H9 (cell line): ENCODE data around the gene PRPH2. TPM values are rescaled to one million over a fixed set of nuclear protein-coding genes. Genes with fewer than 3 reads are reported as not detected.

ENCODE experiments used
- DNase-seq: peaks from one replicate; pipeline ENCODE4 v3.0.0-alpha.2; 2017
- H2AFZ ChIP-seq: one replicate; pipeline ENCODE4 v1.6.1; 2013; ENCODE audit warnings: mild to moderate bottlenecking, low read length, control low read depth, moderate library complexity
- H2AK5ac ChIP-seq: 2 replicates; pipeline ENCODE4 v1.6.1; 2013; ENCODE audit warnings: low read length, control low read depth, mixed read lengths; ENCODE audit not compliant: insufficient read length
- H2BK120ac ChIP-seq: one replicate; pipeline ENCODE4 v1.6.1; 2013; ENCODE audit warnings: low read depth, mild to moderate bottlenecking, low read length, control low read depth, inconsistent platforms; ENCODE audit not compliant: poor library complexity, severe bottlenecking
- H2BK12ac ChIP-seq: 2 replicates; pipeline ENCODE4 v1.6.1; 2013; ENCODE audit warnings: low read length, control low read depth, mixed read lengths, low read depth; ENCODE audit not compliant: insufficient read length
- H2BK15ac ChIP-seq: 2 replicates; pipeline ENCODE4 v1.6.1; 2013; ENCODE audit warnings: low read depth, low read length, control low read depth
- H2BK20ac ChIP-seq: one replicate; pipeline ENCODE4 v1.6.1; 2013; ENCODE audit warnings: low read depth, mild to moderate bottlenecking, low read length, control low read depth, inconsistent platforms; ENCODE audit not compliant: poor library complexity, severe bottlenecking
- H2BK5ac ChIP-seq: 2 replicates; pipeline ENCODE4 v1.6.1; 2013; ENCODE audit warnings: low read length, control low read depth, mixed read lengths; ENCODE audit not compliant: insufficient read length
- H3K14ac ChIP-seq: 2 replicates; pipeline ENCODE4 v1.6.1; 2013; ENCODE audit warnings: low read length, control low read depth; ENCODE audit not compliant: insufficient read depth
- H3K18ac ChIP-seq: 2 replicates; pipeline ENCODE4 v1.6.1; 2013; ENCODE audit warnings: low read depth, mild to moderate bottlenecking, mixed read lengths, low read length, control low read depth; ENCODE audit not compliant: insufficient read length
- H3K23ac ChIP-seq: 2 replicates; pipeline ENCODE4 v1.6.1; 2013; ENCODE audit warnings: low read length, control low read depth, mixed read lengths, low read depth; ENCODE audit not compliant: insufficient read length
- H3K23me2 ChIP-seq: 2 replicates; pipeline ENCODE4 v1.6.1; 2013; ENCODE audit warnings: low read depth, mild to moderate bottlenecking, mixed read lengths, low read length, control low read depth; ENCODE audit not compliant: insufficient read length, poor library complexity, severe bottlenecking
- H3K27ac ChIP-seq: 2 replicates; pipeline ENCODE4 v1.5.1; 2013; ENCODE audit warnings: low read length, control low read depth, mixed read lengths, low read depth; ENCODE audit not compliant: insufficient read length
- H3K27me3 ChIP-seq: 2 replicates; pipeline ENCODE4 v1.6.1; 2013; ENCODE audit warnings: low read length, control low read depth, inconsistent platforms; ENCODE audit not compliant: insufficient read depth
- H3K4ac ChIP-seq: 2 replicates; pipeline ENCODE4 v1.6.1; 2013; ENCODE audit warnings: low read depth, mild to moderate bottlenecking, control low read depth, inconsistent platforms, low read length, moderate library complexity
- H3K4me1 ChIP-seq: 2 replicates; pipeline ENCODE4 v1.6.1; 2013; ENCODE audit warnings: low read length, control low read depth, inconsistent platforms; ENCODE audit not compliant: insufficient read depth
- H3K4me2 ChIP-seq: 2 replicates; pipeline ENCODE4 v1.6.1; 2013; ENCODE audit warnings: low read length, control low read depth, mixed read lengths; ENCODE audit not compliant: insufficient read length, insufficient read depth
- H3K56ac ChIP-seq: 2 replicates; pipeline ENCODE4 v1.6.1; 2013; ENCODE audit warnings: low read depth, mild to moderate bottlenecking, mixed read lengths, low read length, control low read depth; ENCODE audit not compliant: insufficient read length
- H3K79me1 ChIP-seq: 2 replicates; pipeline ENCODE4 v1.6.1; 2013; ENCODE audit warnings: low read depth, mild to moderate bottlenecking, moderate library complexity, low read length, control low read depth, inconsistent platforms; ENCODE audit not compliant: insufficient read depth, poor library complexity, severe bottlenecking
- H3K79me2 ChIP-seq: 2 replicates; pipeline ENCODE4 v1.6.1; 2013; ENCODE audit warnings: low read length, control low read depth, inconsistent platforms; ENCODE audit not compliant: insufficient read depth
- H3K9ac ChIP-seq: 2 replicates; pipeline ENCODE4 v1.6.1; 2013; ENCODE audit warnings: low read length, control low read depth, mixed read lengths; ENCODE audit not compliant: insufficient read length; ENCODE audit errors: extremely low read depth
- H3K9me3 ChIP-seq: one replicate; pipeline ENCODE4 v1.6.1; 2013; ENCODE audit warnings: low read depth, low read length, inconsistent platforms; ENCODE audit not compliant: control insufficient read depth
- H3T11ph ChIP-seq: one replicate; pipeline ENCODE4 v1.6.1; 2013; ENCODE audit warnings: mild to moderate bottlenecking, low read length, control low read depth, inconsistent platforms
- H4K20me1 ChIP-seq: one replicate; pipeline ENCODE4 v1.6.1; 2013; ENCODE audit not compliant: control insufficient read depth, insufficient read length, insufficient read depth
- H4K5ac ChIP-seq: 2 replicates; pipeline ENCODE4 v1.6.1; 2013; ENCODE audit warnings: low read depth, mild to moderate bottlenecking, mixed read lengths, low read length, control low read depth; ENCODE audit not compliant: insufficient read length
- H4K8ac ChIP-seq: replicated peaks from 2 replicates; pipeline ENCODE4 v1.6.1; 2013; ENCODE audit warnings: low read length, control low read depth, mixed read lengths, low read depth; ENCODE audit not compliant: insufficient read length
- H4K91ac ChIP-seq: 2 replicates; pipeline ENCODE4 v1.6.1; 2013; ENCODE audit warnings: low read depth, mild to moderate bottlenecking, moderate library complexity, mixed read lengths, low read length, control low read depth; ENCODE audit not compliant: insufficient read length
- H3K27ac Mint-ChIP-seq, 3 experiments: 2 replicates in 2 of 3; 3 replicates in 1 of 3; pipeline ENCODE4 v1.8.0; 2020 to 2021; ENCODE audit warnings: mixed read lengths in 3 of 3, mild to moderate bottlenecking in 1 of 3, moderate library complexity in 1 of 3
- H3K27me3 Mint-ChIP-seq: 2 replicates; pipeline ENCODE4 v1.8.0; 2021; ENCODE audit warnings: low read depth, mild to moderate bottlenecking, moderate library complexity, mixed read lengths
- H3K36me3 Mint-ChIP-seq, 3 experiments: 2 replicates in 2 of 3; 3 replicates in 1 of 3; pipeline ENCODE4 v1.8.0; 2020 to 2021; ENCODE audit warnings: low read depth in 3 of 3, mixed read lengths in 3 of 3; ENCODE audit not compliant: insufficient read depth in 1 of 3
- H3K4me1 Mint-ChIP-seq, 2 experiments: 2 replicates each; pipeline ENCODE4 v1.8.0; 2020; ENCODE audit warnings: mixed read lengths in 2 of 2
- H3K4me3 Mint-ChIP-seq, 2 experiments: 2 replicates in 1 of 2; 3 replicates in 1 of 2; pipeline ENCODE4 v1.8.0; 2020 to 2021; ENCODE audit warnings: mild to moderate bottlenecking in 2 of 2, mixed read lengths in 2 of 2, moderate library complexity in 1 of 2
- H3K9me3 Mint-ChIP-seq, 2 experiments: 2 replicates in 1 of 2; 3 replicates in 1 of 2; pipeline ENCODE4 v1.8.0; 2020; ENCODE audit warnings: mild to moderate bottlenecking in 2 of 2, mixed read lengths in 2 of 2, moderate library complexity in 1 of 2
- CTCF ChIP-seq: fragments of 200-600 bp; sonication (generic); conservative IDR thresholded peaks from 3 replicates; pipeline ENCODE4 v1.8.0; 2021; ENCODE audit warnings: antibody characterized with exemption, mild to moderate bottlenecking
- WGBS: extraction: QIAGEN DNeasy Blood & Tissue Kit; methylation state at CpG from one replicate; pipeline ENCODE4 v1.1.7; 2013; ENCODE audit warnings: missing lambda C conversion rate, low lambda C conversion rate, mixed read lengths; ENCODE audit not compliant: insufficient read length; ENCODE audit errors: extremely low coverage; 5-methylcytosine and 5-hydroxymethylcytosine counted together
- total RNA-seq: library from RNA; stranded (reverse); gene quantifications from 2 replicates; pipeline ENCODE4 v1.2.1, GENCODE V29; 2021

PRPH2 gene
- total RNA-seq, 1 experiment from 2014 or later: 0.31 TPM

GRCh38 chr6:42711930-42712329 lies 10.5 kb downstream of the PRPH2 start:
- no peak for DNase-seq
- peaks cover 7% of the 10 kb centered on the region; the same call in 1 of the 2 replicates for H3K27me3 Mint-ChIP-seq
- H4K91ac ChIP-seq: no peak overlapping the region
- H2AFZ ChIP-seq: no peak overlapping the region
- H3K18ac ChIP-seq: no peak overlapping the region
- no peak overlapping the region for H2BK120ac ChIP-seq
- peaks cover 6 to 21% (median 11%) of the 10 kb centered on the region in 3 experiments for H3K36me3 Mint-ChIP-seq
- H3K4ac ChIP-seq: no peak overlapping the region
- no peak overlapping the region for H2BK15ac ChIP-seq
- TF ChIP-seq CTCF: no peak
- H3K4me3 Mint-ChIP-seq: no peak overlapping the region
- no peak overlapping the region for H2AK5ac ChIP-seq
- no peak overlapping the region for H3K9ac ChIP-seq
- H3K4me2 ChIP-seq: no peak overlapping the region
- H2BK5ac ChIP-seq: no peak overlapping the region
- H3K27ac ChIP-seq: no peak overlapping the region
- H3K27me3 ChIP-seq: no peaks in the 10 kb centered on the region
- H3K79me2 ChIP-seq: no peaks in the 10 kb centered on the region
- peaks cover 15 to 17% of the 10 kb centered on the region in 2 experiments for H3K4me1 Mint-ChIP-seq
- no peak overlapping the region for H4K5ac ChIP-seq
- WGBS: no CpG with 5 or more reads among the region's 5 CpGs
- no peak overlapping the region for H4K8ac ChIP-seq
- H2BK12ac ChIP-seq: no peak overlapping the region
- H3K14ac ChIP-seq: no peak overlapping the region
- H3T11ph ChIP-seq: no peak overlapping the region
- H3K79me1 ChIP-seq: no peaks in the 10 kb centered on the region
- no peaks in the 10 kb centered on the region for H3K23me2 ChIP-seq
- H3K27ac Mint-ChIP-seq: no peak overlapping the region
- no peak overlapping the region for H2BK20ac ChIP-seq
- H3K9me3 Mint-ChIP-seq: peaks cover 16 to 21% of the 10 kb centered on the region in 2 experiments
- H3K23ac ChIP-seq: no peak overlapping the region
- no peaks in the 10 kb centered on the region for H4K20me1 ChIP-seq
- no peaks in the 10 kb centered on the region for H3K4me1 ChIP-seq
- H3K9me3 ChIP-seq: no peaks in the 10 kb centered on the region
- H3K56ac ChIP-seq: no peak overlapping the region
